Measurements from ENCODE around the gene DPEP3. TPM values are rescaled to one million over a fixed set of nuclear protein-coding genes. Genes with fewer than 3 reads are reported as not detected.
"Not testable (repeated sequence)": the region's sequence is repeated elsewhere in the genome, so short reads cannot be mapped to it uniquely, and the experiment has no call there.

Gene DPEP3
- total and polyA plus RNA-seq, 2 donors (not counting 1 experiment from before 2014, with no cell fraction given) = 1.9 to 2.0 TPM

- intact Hi-C loops (cut with micrococcal nuclease) = no loop called here
- no peaks in the 10 kb centered on the region for H3K27me3 Mint-ChIP-seq
- H3K36me3 ChIP-seq (replicated peaks in 1 of 2; ENCODE audit: control extremely low read depth in 1 of 2, control insufficient read depth in 1 of 2, extremely low read depth in 1 of 2, insufficient read depth in 2 of 2, low read length in 1 of 2) = no peaks in the 10 kb centered on the region
- no peak overlapping the region for H3K4me3 Mint-ChIP-seq
- peaks cover 3% of the 10 kb centered on the region for H3K4me1 Mint-ChIP-seq
- H3K4me2 ChIP-seq (replicated peaks; ENCODE audit: low read depth, low read length, poor library complexity, severe bottlenecking) = no peak overlapping the region
- H3K27me3 ChIP-seq (replicated peaks in 1 of 4; ENCODE audit: control extremely low read depth in 1 of 4, control insufficient read depth in 3 of 4, insufficient read depth in 4 of 4, low read length in 3 of 4) = peaks cover 0 to 1% (median 0%) of the 10 kb centered on the region in 4 experiments
- H3K4me1 ChIP-seq (ENCODE audit: control insufficient read depth in 2 of 2, insufficient read depth in 2 of 2, low read length in 2 of 2) = peaks cover 0 to 6% of the 10 kb centered on the region in 2 donors
- no peaks in the 10 kb centered on the region for H3K9me3 ChIP-seq (ENCODE audit: control extremely low read depth in 1 of 3, control insufficient read depth in 2 of 3, insufficient read depth in 1 of 3, low read length in 2 of 3)
- ATAC-seq (ENCODE audit: low read depth) (no peak), DNase-seq (no peak)
- no peak overlapping the region for H3K9ac ChIP-seq (ENCODE audit: low read length)
- H3K9me3 Mint-ChIP-seq (ENCODE audit: insufficient read depth) = no peaks in the 10 kb centered on the region
- TF ChIP-seq, protein P1, sequence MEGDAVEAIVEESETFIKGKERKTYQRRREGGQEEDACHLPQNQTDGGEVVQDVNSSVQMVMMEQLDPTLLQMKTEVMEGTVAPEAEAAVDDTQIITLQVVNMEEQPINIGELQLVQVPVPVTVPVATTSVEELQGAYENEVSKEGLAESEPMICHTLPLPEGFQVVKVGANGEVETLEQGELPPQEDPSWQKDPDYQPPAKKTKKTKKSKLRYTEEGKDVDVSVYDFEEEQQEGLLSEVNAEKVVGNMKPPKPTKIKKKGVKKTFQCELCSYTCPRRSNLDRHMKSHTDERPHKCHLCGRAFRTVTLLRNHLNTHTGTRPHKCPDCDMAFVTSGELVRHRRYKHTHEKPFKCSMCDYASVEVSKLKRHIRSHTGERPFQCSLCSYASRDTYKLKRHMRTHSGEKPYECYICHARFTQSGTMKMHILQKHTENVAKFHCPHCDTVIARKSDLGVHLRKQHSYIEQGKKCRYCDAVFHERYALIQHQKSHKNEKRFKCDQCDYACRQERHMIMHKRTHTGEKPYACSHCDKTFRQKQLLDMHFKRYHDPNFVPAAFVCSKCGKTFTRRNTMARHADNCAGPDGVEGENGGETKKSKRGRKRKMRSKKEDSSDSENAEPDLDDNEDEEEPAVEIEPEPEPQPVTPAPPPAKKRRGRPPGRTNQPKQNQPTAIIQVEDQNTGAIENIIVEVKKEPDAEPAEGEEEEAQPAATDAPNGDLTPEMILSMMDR (IDR thresholded peaks at IDR 0.05) = no peak
- no peak for TF ChIP-seq EZH2 (IDR thresholded peaks at IDR 0.05; ENCODE audit: borderline replicate concordance, insufficient read depth, low read depth, low read length, poor library complexity, severe bottlenecking)
- WGBS (ENCODE audit: insufficient coverage) = 79% methylated on average over 12 of the region's 14 CpGs
- no peak overlapping the region for H3K4me3 ChIP-seq (ENCODE audit: control extremely low read depth in 1 of 5, extremely low read depth in 1 of 5, insufficient read depth in 1 of 5, low read depth in 2 of 5, low read length in 4 of 5)
- peak overlapping the region; percentile 26 for H3K27ac Mint-ChIP-seq
- POLR2A ChIA-PET = interaction anchor here (0.7 kb wide), 1 partner anchor 162 kb away, joined by 3 read pairs; no protein-coding TSS in a partner anchor
- CTCF ChIA-PET = no interaction called here
- no peak overlapping the region for H2AFZ ChIP-seq (ENCODE audit: insufficient read depth, low read depth, low read length, poor library complexity, severe bottlenecking)
- no peaks in the 10 kb centered on the region for H3K79me2 ChIP-seq (ENCODE audit: control insufficient read depth, insufficient read depth, low read length)
- H4K20me1 ChIP-seq (ENCODE audit: control insufficient read depth, insufficient read depth, low read length, poor library complexity, severe bottlenecking) = no peaks in the 10 kb centered on the region
- no peak overlapping the region for H3K27ac ChIP-seq (ENCODE audit: low read length in 2 of 2)
These were observed 4.8 kb downstream of the DPEP3 start for GRCh38 chr16:67975321-67976105.

DNA sequence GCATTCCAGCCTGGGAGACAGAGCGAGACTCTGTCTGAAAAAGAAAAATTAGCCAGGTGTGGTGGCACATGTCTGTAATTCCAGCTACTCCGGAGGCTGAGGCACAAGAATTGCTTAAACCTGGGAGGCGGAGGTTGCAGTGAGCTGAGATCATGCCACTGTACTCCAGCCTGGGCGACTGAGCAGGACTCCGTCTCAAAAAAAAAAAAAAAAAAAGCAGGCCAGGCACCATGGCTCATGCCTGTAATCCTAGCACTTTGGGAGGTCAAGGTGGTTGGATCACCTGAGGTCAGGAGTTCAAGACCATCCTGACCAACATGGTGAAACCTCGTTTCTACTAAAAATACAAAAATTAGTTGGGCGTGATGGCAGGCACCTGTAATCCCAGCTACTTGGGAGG is 8.0 kb downstream of the DPEP3 start:
- ATAC-seq (ENCODE audit: low read depth); H3K4me3 ChIP-seq (ENCODE audit: control extremely low read depth in 1 of 5, extremely low read depth in 1 of 5, insufficient read depth in 1 of 5, low read depth in 2 of 5, low read length in 4 of 5); H3K79me2 ChIP-seq (ENCODE audit: control insufficient read depth, insufficient read depth, low read length); H3K27me3 ChIP-seq (replicated peaks in 1 of 4; ENCODE audit: control extremely low read depth in 1 of 4, control insufficient read depth in 3 of 4, insufficient read depth in 4 of 4, low read length in 3 of 4); H3K27ac Mint-ChIP-seq; H4K20me1 ChIP-seq (ENCODE audit: control insufficient read depth, insufficient read depth, low read length, poor library complexity, severe bottlenecking); H2AFZ ChIP-seq (ENCODE audit: insufficient read depth, low read depth, low read length, poor library complexity, severe bottlenecking); H3K4me2 ChIP-seq (replicated peaks; ENCODE audit: low read depth, low read length, poor library complexity, severe bottlenecking); intact Hi-C loops (cut with micrococcal nuclease); H3K9ac ChIP-seq (ENCODE audit: low read length); DNase-seq; H3K9me3 Mint-ChIP-seq (ENCODE audit: insufficient read depth); H3K9me3 ChIP-seq (ENCODE audit: control extremely low read depth in 1 of 3, control insufficient read depth in 2 of 3, insufficient read depth in 1 of 3, low read length in 2 of 3); H3K4me3 Mint-ChIP-seq; H3K27me3 Mint-ChIP-seq; H3K36me3 ChIP-seq (replicated peaks in 1 of 2; ENCODE audit: control extremely low read depth in 1 of 2, control insufficient read depth in 1 of 2, extremely low read depth in 1 of 2, insufficient read depth in 2 of 2, low read length in 1 of 2); H3K27ac ChIP-seq (ENCODE audit: low read length in 2 of 2): not testable (repeated sequence)
- 98% methylated on average over 4 of the region's 7 CpGs for WGBS (ENCODE audit: insufficient coverage)
- POLR2A ChIA-PET = interaction anchor here (0.6 to 0.7 kb wide), 2 partner anchors 50 to 72 kb away, joined by 8 read pairs; no protein-coding TSS in a partner anchor
- peaks cover 16% of the 10 kb centered on the region for H3K4me1 Mint-ChIP-seq
- CTCF ChIA-PET = interaction anchor here (0.8 to 1.0 kb wide), 2 partner anchors 26 to 34 kb away, joined by 4 read pairs; no protein-coding TSS in a partner anchor
- H3K4me1 ChIP-seq (ENCODE audit: control insufficient read depth in 2 of 2, insufficient read depth in 2 of 2, low read length in 2 of 2) = peaks cover 5 to 19% of the 10 kb centered on the region in 2 donors
